GM21381 (cell line): Measurements from ENCODE around the gene POLA2.

Experiments
- ATAC-seq: cut with Tn5 transposase; IDR thresholded peaks from one replicate; pipeline ENCODE4 v1.9.1; 2021; ENCODE audit warnings: mild to moderate bottlenecking, moderate library complexity; ENCODE audit not compliant: unreplicated experiment

POLA2 gene

GRCh38 chr11:65305501-65306268, 43.9 kb downstream of the POLA2 start:
- no peak for ATAC-seq

DNA sequence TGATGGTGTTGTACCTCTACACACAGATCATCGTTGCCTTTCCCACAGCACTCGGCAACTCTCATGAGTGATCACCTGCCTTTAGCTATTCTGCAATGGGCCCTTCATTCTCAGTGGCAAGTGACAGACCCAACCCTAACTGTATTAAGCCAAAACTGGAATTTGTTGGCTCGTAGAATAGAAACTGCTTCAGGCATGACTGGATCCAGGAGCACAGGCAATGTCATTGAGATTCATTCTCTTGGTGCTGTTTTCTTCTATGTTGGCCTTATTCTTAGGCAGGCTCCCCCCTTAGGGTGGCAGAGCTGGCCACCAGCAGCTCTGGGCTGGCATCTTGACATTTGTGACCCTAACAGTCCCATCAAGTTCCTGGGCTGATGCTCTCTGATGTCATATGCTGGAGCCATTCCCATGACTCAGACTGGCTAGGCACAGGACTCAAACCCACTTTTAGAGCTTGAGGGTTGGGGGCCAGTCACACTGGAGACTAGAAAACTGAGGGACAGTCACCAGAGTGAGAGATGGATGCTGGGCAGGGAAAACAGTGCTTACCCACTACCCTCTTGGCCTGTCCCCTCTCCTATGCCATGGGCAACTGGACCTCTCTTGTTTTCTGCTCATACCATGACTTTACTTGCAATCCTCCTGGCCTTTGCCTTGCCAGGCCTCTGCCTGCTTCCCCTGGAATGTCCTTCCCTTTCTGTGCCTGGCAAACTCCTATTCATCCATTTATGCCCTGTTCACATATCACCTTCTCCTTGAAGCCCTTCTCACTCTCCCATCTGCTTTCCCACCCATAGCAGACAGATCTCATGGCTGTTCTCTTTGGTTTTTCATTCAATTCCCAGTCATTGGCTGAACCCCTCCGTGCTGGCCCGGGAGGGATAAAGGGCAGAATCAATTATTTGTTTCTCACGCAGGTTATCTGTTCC, 45.8 kb downstream of the POLA2 start:
- ATAC-seq = no peak

DNA sequence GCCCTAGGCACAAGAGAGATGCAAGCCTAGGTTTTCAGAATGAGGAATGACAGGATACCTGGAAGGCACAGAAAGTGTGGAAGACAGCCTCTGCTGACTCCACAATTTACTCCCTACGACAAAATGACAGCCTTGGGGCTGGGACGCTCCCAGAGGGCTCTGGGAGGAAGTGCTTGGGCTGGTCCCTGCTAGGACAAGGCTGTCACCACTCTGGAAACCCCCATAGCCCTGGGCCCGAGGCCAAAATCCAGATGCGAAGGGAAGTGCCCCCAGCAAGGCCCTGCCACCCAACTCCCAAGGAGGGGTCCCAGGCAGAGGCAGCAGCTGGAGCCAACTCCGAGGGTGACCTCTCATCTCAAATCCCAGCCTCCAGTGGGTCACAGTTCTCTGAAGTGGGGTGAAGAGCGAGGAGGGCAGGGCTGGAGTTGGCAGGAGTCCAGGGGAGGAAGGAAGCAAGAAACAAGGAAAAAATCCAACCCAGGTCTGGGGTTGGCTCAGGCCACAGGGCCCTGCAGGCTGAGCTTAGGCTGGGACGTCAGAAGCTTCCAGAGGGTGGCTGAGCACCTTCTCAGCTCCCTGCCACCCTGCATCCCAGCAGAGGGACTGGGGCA, 46.6 kb downstream of the POLA2 start:
- ATAC-seq = no peak

- no peak for ATAC-seq
These were observed 47.2 kb downstream of the POLA2 start for GRCh38 chr11:65309006-65309405.

DNA sequence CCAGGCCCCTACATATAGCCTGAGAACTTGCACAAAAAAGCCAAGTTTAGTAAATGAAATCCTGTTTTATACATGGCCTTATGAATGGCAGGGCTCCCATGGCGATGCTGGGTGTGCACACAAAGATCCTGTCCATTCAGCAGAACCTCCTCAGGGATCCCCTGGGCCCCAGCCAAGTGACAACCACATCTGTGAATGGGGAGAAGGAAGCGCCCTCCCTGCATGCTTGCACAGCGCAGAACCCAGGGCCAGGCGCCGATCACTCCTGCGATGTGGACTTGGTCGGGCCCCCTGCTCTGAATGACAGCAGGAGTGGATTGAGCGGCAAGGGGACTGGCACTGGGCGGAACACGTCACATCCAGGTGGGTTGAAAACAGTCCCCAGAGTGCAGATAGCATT, 48.5 kb downstream of the POLA2 start:
- no peak for ATAC-seq

GRCh38 chr11:65310736-65311135, 49.0 kb downstream of the POLA2 start:
- no peak for ATAC-seq

GRCh38 chr11:65311170-65311678, 49.5 kb downstream of the POLA2 start:
- no peak for ATAC-seq

GRCh38 chr11:65314501-65315203, 52.9 kb downstream of the POLA2 start, which contains the start of gene CDC42EP2:
Gene CDC42EP2, plus strand, starts transcription at chr11:65314866. Its CDS starts 6,033 bp downstream, at chr11:65320899.
- ATAC-seq = peak; percentile 90

DNA sequence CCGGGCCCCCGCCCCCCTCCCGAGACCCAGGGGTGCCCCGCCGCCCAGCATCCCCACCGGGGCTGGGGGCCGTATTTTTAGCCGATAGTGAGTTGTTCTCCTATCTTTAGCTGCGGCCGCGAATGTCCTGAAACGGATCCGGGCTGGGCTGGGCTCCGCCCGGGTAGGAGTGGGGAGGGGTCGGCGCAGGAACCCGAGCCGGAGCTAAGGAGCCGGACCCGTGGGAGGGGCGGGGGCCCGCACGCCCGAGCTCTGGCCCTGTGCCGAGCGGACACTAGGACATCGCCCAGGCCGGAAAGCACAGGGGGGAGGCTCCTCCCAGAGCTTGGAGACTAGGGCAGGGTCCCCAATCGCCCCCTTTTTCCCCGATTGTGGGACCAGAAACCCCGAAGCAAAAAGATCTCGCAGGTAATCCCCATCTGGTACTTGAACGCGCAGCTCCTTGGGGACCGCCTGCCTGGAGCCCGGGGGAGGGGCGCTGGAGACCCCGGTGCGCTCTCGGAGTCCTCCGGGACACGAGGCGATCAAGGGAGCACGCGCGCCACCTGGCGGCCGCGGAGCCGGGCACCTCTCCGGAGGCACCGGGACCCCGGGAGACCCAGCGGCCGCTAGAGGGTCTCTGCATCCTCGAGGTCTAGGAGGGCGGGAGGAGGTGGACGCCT, 53.6 kb downstream of the POLA2 start:
- ATAC-seq = no peak

- ATAC-seq = no peak
These were observed 54.1 kb downstream of the POLA2 start for GRCh38 chr11:65315866-65316226.

- no peak for ATAC-seq
These were observed 54.7 kb downstream of the POLA2 start for GRCh38 chr11:65316227-65317024.

GRCh38 chr11:65317025-65317786, 55.4 kb downstream of the POLA2 start:
- no peak for ATAC-seq

DNA sequence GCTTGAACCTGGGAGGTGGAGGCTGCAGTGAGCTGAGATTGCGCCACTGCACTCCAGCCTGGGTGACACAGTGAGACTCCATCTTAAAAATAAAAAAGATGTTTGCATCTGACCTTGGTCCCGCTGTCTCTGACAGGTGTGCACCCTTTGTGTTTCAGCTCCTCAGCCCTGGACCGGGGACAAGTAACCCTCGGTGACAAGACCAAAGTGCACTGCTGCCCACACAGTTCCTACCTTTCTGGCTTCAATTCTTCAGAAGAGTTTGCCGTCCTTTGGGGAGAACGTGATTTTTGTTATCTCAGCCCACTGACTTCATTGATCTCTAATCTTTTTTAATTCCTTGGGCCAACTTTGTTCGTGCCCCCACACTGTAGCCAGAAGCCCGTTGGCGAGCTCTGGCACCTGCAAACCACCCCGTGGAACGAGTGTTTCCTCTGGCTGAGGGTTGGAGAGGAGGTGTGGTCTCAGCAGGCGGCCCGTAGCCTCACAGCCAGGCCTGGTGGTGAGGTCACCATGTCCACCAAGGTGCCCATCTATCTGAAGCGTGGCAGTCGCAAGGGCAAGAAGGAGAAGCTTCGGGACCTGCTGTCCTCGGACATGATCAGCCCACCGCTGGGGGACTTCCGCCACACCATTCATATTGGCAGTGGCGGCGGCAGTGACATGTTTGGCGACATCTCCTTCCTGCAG, 58.8 kb downstream of the POLA2 start:
- ATAC-seq = no peak

DNA sequence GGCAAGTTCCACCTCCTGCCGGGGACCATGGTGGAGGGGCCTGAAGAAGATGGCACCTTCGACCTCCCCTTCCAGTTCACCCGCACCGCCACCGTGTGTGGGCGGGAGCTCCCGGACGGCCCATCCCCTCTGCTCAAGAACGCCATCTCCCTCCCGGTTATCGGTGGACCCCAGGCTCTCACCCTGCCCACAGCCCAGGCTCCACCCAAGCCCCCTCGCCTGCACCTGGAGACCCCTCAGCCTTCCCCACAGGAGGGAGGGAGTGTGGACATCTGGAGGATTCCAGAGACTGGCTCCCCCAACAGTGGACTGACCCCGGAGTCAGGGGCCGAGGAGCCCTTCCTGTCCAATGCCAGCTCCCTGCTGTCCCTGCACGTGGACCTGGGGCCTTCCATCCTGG, 59.3 kb downstream of the POLA2 start:
- ATAC-seq = no peak

- no peak for ATAC-seq
These were observed 60.2 kb downstream of the POLA2 start for GRCh38 chr11:65321828-65322485.

DNA sequence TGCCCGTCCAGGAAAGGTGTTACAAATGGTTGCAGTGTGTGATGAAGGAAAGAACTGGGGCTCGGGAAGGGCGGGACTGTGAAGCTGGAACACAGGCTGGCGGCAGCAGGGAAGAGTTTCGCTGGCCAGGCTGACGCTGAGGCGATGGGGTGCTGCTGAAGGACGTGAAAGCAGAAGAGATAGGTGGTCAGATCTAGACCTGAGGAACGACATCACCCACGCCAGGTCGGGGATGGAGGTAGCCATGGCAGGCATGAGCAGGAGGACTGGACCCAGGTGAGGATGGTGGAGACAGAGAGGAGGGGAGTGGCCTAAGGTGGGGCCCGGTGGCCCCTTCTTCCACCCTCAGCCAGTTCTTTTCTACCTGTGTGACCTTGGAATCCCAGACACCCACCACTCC, 62.1 kb downstream of the POLA2 start:
- no peak for ATAC-seq

- no peak for ATAC-seq
These were observed 63.7 kb downstream of the POLA2 start for GRCh38 chr11:65325435-65325834.

- no peak for ATAC-seq
These were observed 65.3 kb downstream of the POLA2 start for GRCh38 chr11:65327021-65327420.
